NCI-H2081 (cell line): Measurements from ENCODE around the gene LGMN.
"Not testable (repeated sequence)": the region's sequence is repeated elsewhere in the genome, so short reads cannot be mapped to it uniquely, and the experiment has no call there.

ENCODE experiments used
- DNase-seq, 2 experiments: peaks; one replicate each; lab custom pipeline; 2025; lab: John Stamatoyannopoulos, UW

LGMN gene

DNA sequence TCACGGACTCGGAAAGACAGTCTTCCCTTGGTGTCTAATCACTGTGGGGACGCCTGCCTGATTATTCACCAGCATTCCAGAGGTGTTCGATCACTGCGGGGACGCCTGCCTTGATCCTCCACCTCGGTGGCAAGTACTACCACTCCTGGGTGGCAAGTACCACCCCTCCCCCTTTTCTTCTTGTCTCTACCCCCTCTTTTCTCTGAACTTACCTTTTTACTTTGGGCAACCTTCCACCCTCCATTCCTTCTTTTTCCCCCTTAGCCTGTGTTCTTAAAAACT, 12.0 kb upstream of the LGMN start:
- DNase-seq: no peak

GRCh38 chr14:92759679-92760523, 11.5 kb upstream of the LGMN start:
- no peak for DNase-seq

GRCh38 chr14:92759300-92759678, 10.9 kb upstream of the LGMN start:
- peak in 1 of 2 experiments; percentile 65 for DNase-seq

DNA sequence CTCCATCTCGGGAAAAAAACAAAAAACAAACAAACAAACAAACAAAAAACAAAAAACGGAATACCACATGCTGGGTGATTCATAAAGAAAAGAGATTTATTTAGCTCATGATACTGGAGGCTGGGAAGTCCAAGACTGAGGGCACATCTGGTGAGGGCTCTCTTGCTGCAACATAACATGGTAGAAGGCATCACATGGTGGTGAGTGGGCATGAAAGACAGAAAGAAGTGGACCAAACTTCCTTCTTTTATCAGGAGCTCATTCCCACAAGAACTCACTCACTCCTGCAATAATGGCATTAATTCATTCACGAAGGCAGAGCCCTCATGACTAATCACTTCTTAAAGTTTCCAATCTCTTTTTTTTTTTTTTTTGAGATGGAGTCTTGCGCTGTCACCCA, 8.0 kb upstream of the LGMN start:
- no peak for DNase-seq

- DNase-seq: no peak
Measured at GRCh38 chr14:92755495-92755894, 7.1 kb upstream of the LGMN start.

DNA sequence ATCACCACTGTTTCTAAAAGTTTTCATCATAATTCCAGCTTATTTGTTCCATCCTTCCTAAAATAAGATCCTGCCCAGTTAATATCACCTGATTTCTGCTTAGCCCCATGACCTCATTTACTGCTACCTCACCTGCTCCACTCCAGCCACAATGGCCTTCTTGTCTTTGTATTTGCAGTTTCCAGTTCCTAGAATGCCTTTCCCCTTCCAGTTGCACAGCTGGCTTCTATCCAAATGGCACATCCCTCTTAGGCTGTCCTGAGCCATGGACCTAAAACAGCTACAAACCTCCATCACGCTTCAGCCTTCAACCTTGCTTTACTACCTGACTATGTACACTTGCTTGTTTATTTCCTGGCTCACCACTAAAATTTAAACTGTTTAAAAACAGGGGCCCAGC, 6.5 kb upstream of the LGMN start:
- DNase-seq: peak in 1 of 2 experiments; percentile 28

GRCh38 chr14:92753250-92753649, 4.8 kb upstream of the LGMN start:
- DNase-seq: no peak

GRCh38 chr14:92751819-92752218, 3.4 kb upstream of the LGMN start:
- DNase-seq: no peak

GRCh38 chr14:92750994-92751400, 2.6 kb upstream of the LGMN start:
- DNase-seq: no peak

GRCh38 chr14:92750222-92750728, 1.8 kb upstream of the LGMN start:
- DNase-seq: not testable (repeated sequence)

DNA sequence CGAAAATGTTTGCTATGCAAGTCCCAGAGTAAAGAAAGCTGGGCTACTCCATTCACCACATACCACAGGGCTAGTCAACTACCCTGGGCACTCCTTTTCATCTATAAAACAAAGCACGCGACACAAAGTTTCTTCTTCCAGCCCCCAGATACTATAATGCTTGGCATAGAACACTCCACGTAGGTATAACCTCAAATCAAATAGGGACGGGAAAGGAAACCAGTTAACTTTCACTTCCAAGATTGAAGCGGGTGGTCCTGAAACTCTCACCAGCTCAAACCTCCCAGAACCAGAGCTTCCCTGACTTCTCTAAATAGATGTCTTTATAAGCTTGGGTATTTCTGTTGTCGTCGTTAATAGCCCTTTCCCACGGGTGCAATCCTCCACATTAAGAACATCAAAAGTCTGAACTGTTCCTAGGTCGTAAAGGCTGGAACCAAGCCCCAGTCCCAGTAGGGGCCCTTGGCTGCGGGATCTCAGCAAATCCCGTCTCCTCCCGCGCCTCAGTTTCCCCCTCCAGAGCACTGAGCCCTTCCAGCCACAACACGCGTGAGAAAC, 647 bp downstream of the LGMN start:
- no peak for DNase-seq

DNA sequence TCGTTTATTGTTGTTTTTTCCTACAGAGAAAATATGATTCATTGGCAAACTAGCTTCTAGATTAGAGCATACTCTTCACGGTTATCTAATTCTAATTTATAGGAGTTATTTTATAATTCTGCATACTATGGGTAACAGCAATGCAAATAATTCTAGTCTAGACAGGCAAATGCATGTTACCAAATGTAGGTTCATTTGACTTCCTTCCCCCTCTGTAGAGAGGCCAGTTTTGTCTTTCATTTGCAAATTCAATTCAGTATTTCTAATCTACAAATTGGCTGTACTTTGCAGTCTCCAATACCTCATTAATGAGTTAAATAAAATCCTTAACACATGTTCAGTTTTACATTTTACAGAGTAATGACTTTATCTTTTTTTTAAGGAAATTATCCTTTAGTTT, 4.2 kb downstream of the LGMN start:
- DNase-seq: no peak

- DNase-seq: no peak
Measured at GRCh38 chr14:92740440-92740839, 8.0 kb downstream of the LGMN start.

- no peak for DNase-seq
Measured at GRCh38 chr14:92737619-92738188, 10.7 kb downstream of the LGMN start.

DNA sequence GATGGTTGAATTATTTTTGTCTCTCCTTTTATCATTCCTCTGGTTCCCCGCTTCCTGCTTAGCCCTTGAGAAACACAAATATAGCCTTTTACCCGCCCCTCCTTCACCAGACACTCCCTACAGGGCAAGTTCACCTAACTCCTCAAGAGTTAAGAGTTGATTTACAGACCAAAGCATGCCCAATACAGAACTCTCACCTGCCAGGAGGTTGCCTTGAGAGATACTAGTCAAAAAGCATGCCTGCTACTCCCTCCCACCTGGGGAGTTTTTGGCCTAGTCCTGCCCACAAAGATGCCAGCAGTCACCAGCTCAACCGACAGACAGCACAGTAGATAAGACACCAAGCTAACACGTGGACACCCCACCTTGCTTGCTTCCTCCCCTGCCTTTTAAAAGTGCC, 11.2 kb downstream of the LGMN start:
- DNase-seq: no peak

GRCh38 chr14:92735344-92735743, 13.1 kb downstream of the LGMN start:
- no peak for DNase-seq

- DNase-seq: no peak
Measured at GRCh38 chr14:92734618-92735017, 13.8 kb downstream of the LGMN start.

DNA sequence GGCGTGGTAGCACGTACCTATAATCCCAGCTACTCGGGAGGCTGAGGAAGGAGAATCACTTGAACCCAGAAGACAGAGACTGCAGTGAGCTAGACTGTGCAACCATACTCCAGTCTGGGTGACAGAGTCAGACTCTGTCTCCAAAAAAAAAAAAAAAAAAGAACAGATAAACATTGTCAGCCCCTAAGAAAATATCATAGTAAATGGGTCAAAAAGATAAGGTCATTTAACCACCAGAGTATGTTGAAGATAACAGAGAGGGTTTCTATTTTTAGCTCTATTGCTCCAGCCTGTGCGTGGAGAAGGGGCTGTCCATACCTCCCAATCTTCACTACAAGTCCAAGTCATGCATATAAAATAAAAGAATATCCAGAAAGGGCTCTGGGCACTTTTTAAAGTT, 15.4 kb downstream of the LGMN start:
- no peak for DNase-seq

DNA sequence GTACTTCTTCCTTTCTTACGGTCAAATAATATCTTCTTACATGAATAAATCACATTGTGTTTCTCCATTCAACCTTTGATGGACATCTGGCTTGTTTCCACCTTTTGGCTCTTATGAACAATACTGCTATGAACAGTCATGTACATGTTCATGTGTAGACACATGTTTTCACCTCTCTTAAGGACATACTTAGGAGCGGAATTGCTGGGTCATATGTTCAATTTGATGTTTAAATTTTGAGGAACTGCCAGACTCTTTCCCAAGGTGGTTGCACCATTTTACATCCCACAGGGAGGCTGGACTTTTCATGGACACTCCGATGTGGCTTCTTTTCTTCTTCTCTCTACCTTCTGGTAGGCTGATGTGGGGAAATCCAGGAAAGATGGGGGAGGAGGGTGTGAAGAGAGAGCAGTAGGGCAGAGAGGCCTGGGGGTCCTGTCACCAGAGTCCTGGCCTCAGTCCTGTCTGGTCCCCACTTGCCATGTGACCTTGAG, 16.8 kb downstream of the LGMN start:
- DNase-seq: no peak

DNA sequence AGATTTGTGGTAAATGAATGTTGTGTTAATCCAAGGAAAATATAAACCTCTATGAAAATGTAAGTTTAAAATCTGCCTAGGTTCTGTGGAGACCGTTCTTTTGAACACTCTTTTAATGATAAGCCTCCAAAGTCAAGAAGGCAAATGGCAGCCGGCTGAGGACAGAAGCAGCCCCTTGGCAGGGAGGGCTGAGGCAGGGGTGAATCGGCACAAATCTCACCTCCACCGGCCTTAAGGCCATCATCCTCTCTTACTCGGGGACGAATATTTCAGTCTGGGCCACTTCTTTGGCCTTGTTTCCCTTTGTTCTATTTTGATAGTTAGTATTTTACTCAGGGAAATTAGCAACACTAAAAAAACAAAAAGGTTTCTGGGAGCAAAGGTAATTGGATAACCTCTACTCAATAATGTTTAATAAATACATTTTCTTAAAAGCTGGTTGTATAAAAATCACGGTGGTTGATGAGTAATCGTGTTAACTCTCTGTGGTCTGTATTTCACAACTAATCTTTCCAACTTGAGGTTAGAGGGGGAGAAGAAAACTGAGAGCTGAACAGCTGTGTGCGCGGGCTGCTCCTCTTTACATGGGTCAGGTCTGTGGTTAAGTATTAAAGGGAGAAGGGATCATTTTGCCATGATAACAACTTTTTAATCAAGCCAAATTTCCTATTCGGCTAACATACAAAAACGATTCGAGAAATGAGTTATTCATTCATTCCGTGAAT, 18.6 kb downstream of the LGMN start:
- no peak for DNase-seq

GRCh38 chr14:92728759-92729364, 19.6 kb downstream of the LGMN start:
- peak in 1 of 2 experiments; percentile 61 for DNase-seq

DNA sequence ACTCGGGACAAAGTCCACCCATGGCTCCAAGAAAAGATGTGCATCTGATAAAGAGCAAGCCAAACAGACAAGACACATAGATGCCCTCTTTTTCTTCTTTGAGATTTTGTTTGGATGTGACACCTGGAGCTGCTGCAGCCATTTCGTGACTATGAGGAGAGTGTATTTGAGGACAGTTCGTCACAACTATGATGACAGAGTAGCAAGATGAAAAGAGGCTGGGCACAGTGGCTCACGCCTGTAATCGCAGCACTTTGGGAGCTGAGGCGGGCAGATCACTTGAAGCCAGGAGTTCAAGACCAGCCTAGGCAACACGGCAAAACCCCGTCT, 21.5 kb downstream of the LGMN start:
- DNase-seq: no peak
